DMS 273 (cell line): Measurements from ENCODE around the gene UMAD1.
A peak's percentile ranks its signal among the peaks of the same experiment; 100 is the strongest.
"Not testable (repeated sequence)": the region's sequence is repeated elsewhere in the genome, so short reads cannot be mapped to it uniquely, and the experiment has no call there.

ENCODE experiments used
- DNase-seq: peaks from one replicate; lab custom pipeline; 2025; ENCODE audit not compliant: unreplicated experiment; lab: John Stamatoyannopoulos, UW

Gene UMAD1

GRCh38 chr7:7793921-7794320 is 153.4 kb downstream of the UMAD1 start:
- DNase-seq, result peak; percentile 87

- DNase-seq, result no peak
Measured at GRCh38 chr7:7795203-7795602, 154.7 kb downstream of the UMAD1 start.

GRCh38 chr7:7795630-7796121 is 155.1 kb downstream of the UMAD1 start:
- no peak for DNase-seq

- DNase-seq, result peak; percentile 62
Measured at GRCh38 chr7:7798510-7798909, 158.0 kb downstream of the UMAD1 start.

GRCh38 chr7:7799138-7799537 is 158.6 kb downstream of the UMAD1 start:
- DNase-seq, result peak; percentile 55

GRCh38 chr7:7802531-7802930 is 162.0 kb downstream of the UMAD1 start:
- DNase-seq, result no peak

- DNase-seq, result peak; percentile 94
Measured at GRCh38 chr7:7803715-7804178, 163.2 kb downstream of the UMAD1 start.

GRCh38 chr7:7804822-7805221 is 164.3 kb downstream of the UMAD1 start:
- not testable (repeated sequence) for DNase-seq

- DNase-seq, result peak; percentile 56
Measured at GRCh38 chr7:7805511-7806153, 165.1 kb downstream of the UMAD1 start.

- peak; percentile 79 for DNase-seq
Measured at GRCh38 chr7:7808156-7808555, 167.6 kb downstream of the UMAD1 start.

GRCh38 chr7:7808626-7809025 is 168.1 kb downstream of the UMAD1 start:
- DNase-seq, result peak; percentile 58

GRCh38 chr7:7810380-7810779 is 169.8 kb downstream of the UMAD1 start:
- DNase-seq, result no peak

- DNase-seq, result peak; percentile 66
Measured at GRCh38 chr7:7810826-7811225, 170.3 kb downstream of the UMAD1 start.

- peak; percentile 96 for DNase-seq
Measured at GRCh38 chr7:7812112-7812511, 171.6 kb downstream of the UMAD1 start.

- DNase-seq, result no peak
Measured at GRCh38 chr7:7815395-7815794, 174.8 kb downstream of the UMAD1 start.

- no peak for DNase-seq
Measured at GRCh38 chr7:7816084-7816483, 175.5 kb downstream of the UMAD1 start.

GRCh38 chr7:7816816-7817536 is 176.4 kb downstream of the UMAD1 start:
- no peak for DNase-seq

- DNase-seq, result no peak
Measured at GRCh38 chr7:7817748-7818147, 177.2 kb downstream of the UMAD1 start.

- not testable (repeated sequence) for DNase-seq
Measured at GRCh38 chr7:7818179-7818578, 177.6 kb downstream of the UMAD1 start.

- DNase-seq, result no peak
Measured at GRCh38 chr7:7819442-7820247, 179.1 kb downstream of the UMAD1 start.

GRCh38 chr7:7820409-7820808 is 179.9 kb downstream of the UMAD1 start:
- peak; percentile 15 for DNase-seq
